OCI-LY7 (cell line): Measurements from ENCODE around the gene CMTM8. TPM values are rescaled to one million over a fixed set of nuclear protein-coding genes. Genes with fewer than 3 reads are reported as not detected.

Experiments
- BruUV-seq: library from RNA; stranded (reverse); fragments of 400-500 nt; replicated peaks from 2 replicates; lab custom pipeline; 2021; lab: Mats Ljungman, UMichigan
- CTCF ChIA-PET: fragments of 300-600 bp; sonication (Branson Sonifier 250); formaldehyde crosslinking; loops from one replicate; lab custom pipeline; 2022; ENCODE audit warnings: antibody characterized with exemption; ENCODE audit not compliant: unreplicated experiment; lab: Charles Lee
- POLR2A ChIA-PET: fragments of 300-600 bp; sonication (Branson Sonifier 250); formaldehyde crosslinking; loops from one replicate; lab custom pipeline; 2022; ENCODE audit warnings: antibody characterized with exemption; lab: Charles Lee
- DNase-seq: peaks from one replicate; pipeline ENCODE4 v3.0.0-alpha.2; 2015; ENCODE audit warnings: low spot score
- H2AFZ ChIP-seq: fragments of 200-600 bp; sonication (generic), shearing (Covaris generic); 2 replicates; pipeline ENCODE4 v1.6.1; 2014; ENCODE audit warnings: mild to moderate bottlenecking, antibody characterized with exemption, low read length, moderate library complexity
- H3K27ac ChIP-seq: fragments of 200-600 bp; sonication (generic); 2 replicates; pipeline ENCODE4 v1.5.1; 2014; ENCODE audit warnings: mixed run types, low read depth, mild to moderate bottlenecking, moderate library complexity, low read length, inconsistent platforms; ENCODE audit not compliant: poor library complexity, severe bottlenecking
- H3K36me3 ChIP-seq: fragments of 200-600 bp; sonication (generic); 2 replicates; pipeline ENCODE4 v1.6.1; 2014; ENCODE audit warnings: mild to moderate bottlenecking, antibody characterized with exemption, low read length, moderate library complexity, mixed read lengths; ENCODE audit not compliant: insufficient read depth
- H3K4me1 ChIP-seq: fragments of 200-600 bp; sonication (generic); 2 replicates; pipeline ENCODE4 v1.5.1; 2014; ENCODE audit warnings: mild to moderate bottlenecking, low read length; ENCODE audit not compliant: insufficient read depth, poor library complexity, severe bottlenecking
- H3K4me2 ChIP-seq: fragments of 200-600 bp; sonication (generic); 2 replicates; pipeline ENCODE4 v1.6.1; 2014; ENCODE audit warnings: mild to moderate bottlenecking, low read length
- H3K4me3 ChIP-seq: fragments of 200-600 bp; sonication (generic); 2 replicates; pipeline ENCODE4 v1.5.1; 2014; ENCODE audit warnings: mild to moderate bottlenecking, low read depth, low read length; ENCODE audit not compliant: poor library complexity, severe bottlenecking
- H3K79me2 ChIP-seq: fragments of 200-600 bp; sonication (generic); 2 replicates; pipeline ENCODE4 v1.6.1; 2016; ENCODE audit warnings: low read depth, mild to moderate bottlenecking, low read length, moderate library complexity, mixed read lengths; ENCODE audit not compliant: insufficient read depth
- H3K9me2 ChIP-seq: fragments of 200-600 bp; sonication (generic); 2 replicates; pipeline ENCODE4 v1.6.1; 2016; ENCODE audit warnings: mild to moderate bottlenecking, low read length, mixed read lengths; ENCODE audit not compliant: insufficient read depth
- H3K9me3 ChIP-seq: fragments of 200-600 bp; sonication (generic); 2 replicates; pipeline ENCODE4 v1.6.1; 2014; ENCODE audit warnings: mild to moderate bottlenecking, mixed run types, low read length, mixed read lengths
- H4K20me1 ChIP-seq: fragments of 200-600 bp; sonication (generic); 2 replicates; pipeline ENCODE4 v1.6.1; 2014; ENCODE audit warnings: mild to moderate bottlenecking, antibody characterized with exemption, low read length, moderate library complexity, mixed read lengths; ENCODE audit not compliant: insufficient read depth
- EZH2phosphoT487 ChIP-seq: fragments of 200-600 bp; sonication (generic); IDR thresholded peaks from 2 replicates; pipeline ENCODE4 v1.6.1; 2018; ENCODE audit warnings: low read depth, borderline replicate concordance, mild to moderate bottlenecking, mixed run types, antibody characterized with exemption, low read length, moderate library complexity, mixed read lengths
- intact Hi-C: fragments of 100-400 bp; cut with micrococcal nuclease; formaldehyde crosslinking; loops from one replicate; pipeline ENCODE4 v1.10.0; 2022; ENCODE audit not compliant: unreplicated experiment
- total RNA-seq, 2 experiments: library from RNA; depleted of rRNA in 1 of 2; stranded (reverse); fragments of >200 nt in 1 of 2; shearing (Covaris generic) in 1 of 2; gene quantifications; 2 replicates each; pipeline ENCODE4 v1.2.3, GENCODE V29; 2014 to 2022
- TF ChIP-seq, protein P1 (sequence below): fragments of 200-600 bp; sonication (generic); conservative IDR thresholded peaks from 2 replicates; pipeline ENCODE4 v1.5.1; 2014; ENCODE audit warnings: mild to moderate bottlenecking, antibody characterized with exemption, low read length, moderate library complexity, mixed read lengths

CMTM8 gene
- total RNA-seq, 2 experiments from 2014 or later = 1.5 to 3.0 TPM

DNA sequence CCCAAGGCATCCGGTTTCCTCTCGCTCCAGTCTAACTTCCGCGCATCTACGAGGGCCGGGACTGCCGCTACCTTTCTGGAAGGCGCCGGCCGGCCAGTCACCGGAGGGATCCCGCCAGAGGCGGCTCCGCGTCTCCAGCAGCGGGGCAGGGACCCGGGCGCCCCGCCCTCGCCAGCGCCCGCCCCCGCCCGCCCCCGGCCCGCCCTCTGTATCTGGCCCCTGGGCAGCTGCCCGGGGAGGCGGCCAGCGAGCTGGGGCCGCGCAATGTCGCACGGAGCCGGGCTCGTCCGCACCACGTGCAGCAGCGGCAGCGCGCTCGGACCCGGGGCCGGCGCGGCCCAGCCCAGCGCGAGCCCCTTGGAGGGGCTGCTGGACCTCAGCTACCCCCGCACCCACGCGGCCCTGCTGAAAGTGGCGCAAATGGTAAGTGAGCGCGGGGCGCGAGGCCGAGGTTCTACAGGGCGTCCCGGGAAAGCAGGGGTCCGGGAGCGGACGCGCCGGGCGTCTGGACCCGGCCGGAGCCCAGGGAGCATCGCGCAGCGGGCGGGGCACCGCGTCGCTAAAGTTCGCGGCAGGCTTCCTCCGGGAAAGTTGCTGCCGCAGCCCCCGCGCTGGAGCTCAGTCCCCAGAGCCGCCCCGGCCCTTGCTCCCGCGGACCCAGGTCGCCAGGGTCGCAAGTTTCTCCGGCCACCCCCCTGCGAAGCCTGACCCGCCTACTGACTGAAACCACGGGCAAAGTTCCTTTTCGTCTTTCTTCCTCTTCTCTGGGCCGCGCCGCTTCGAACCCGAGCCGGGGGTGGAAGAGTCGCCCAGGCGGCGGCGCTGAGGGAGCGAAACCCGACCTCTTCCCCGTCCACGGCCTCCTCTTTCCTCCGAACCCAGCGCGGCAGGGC lies 153.4 kb downstream of the CMTM8 start, which contains the start of gene CMTM7:
Gene CMTM7 (plus strand): TSS at position 211 of the 893 bp plus-strand sequence. CDS start 54 bp downstream, at position 265.
- H3K4me2 ChIP-seq = peak within 1 kb of the TSS; percentile 92
- POLR2A ChIA-PET = interaction anchor here (0.7 to 1.2 kb wide), 3 partner anchors 35 to 235 kb away, joined by 3 to 5 read pairs (median 4); no protein-coding TSS in a partner anchor
- DNase-seq = peak; percentile 68
- H3K79me2 ChIP-seq = 0 out of 2 replicates have a peak, but pooled peaks cover 4% of the 10 kb centered on the region
- H3K36me3 ChIP-seq = no peaks in the 10 kb centered on the region; the same call in 1 of the 2 replicates
- H3K27ac ChIP-seq = peak within 1 kb of the TSS; percentile 48
- H3K4me3 ChIP-seq = peak within 1 kb of the TSS; percentile 87
- peaks cover 68% of the 10 kb centered on the region for H3K4me1 ChIP-seq
- intact Hi-C loops = loop anchor here (2.0 kb wide), 1 partner anchor 47 kb away; no protein-coding TSS in a partner anchor
- no peaks in the 10 kb centered on the region for H3K9me3 ChIP-seq
- TF ChIP-seq, protein P1, sequence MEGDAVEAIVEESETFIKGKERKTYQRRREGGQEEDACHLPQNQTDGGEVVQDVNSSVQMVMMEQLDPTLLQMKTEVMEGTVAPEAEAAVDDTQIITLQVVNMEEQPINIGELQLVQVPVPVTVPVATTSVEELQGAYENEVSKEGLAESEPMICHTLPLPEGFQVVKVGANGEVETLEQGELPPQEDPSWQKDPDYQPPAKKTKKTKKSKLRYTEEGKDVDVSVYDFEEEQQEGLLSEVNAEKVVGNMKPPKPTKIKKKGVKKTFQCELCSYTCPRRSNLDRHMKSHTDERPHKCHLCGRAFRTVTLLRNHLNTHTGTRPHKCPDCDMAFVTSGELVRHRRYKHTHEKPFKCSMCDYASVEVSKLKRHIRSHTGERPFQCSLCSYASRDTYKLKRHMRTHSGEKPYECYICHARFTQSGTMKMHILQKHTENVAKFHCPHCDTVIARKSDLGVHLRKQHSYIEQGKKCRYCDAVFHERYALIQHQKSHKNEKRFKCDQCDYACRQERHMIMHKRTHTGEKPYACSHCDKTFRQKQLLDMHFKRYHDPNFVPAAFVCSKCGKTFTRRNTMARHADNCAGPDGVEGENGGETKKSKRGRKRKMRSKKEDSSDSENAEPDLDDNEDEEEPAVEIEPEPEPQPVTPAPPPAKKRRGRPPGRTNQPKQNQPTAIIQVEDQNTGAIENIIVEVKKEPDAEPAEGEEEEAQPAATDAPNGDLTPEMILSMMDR = no peak
- TF ChIP-seq EZH2phosphoT487 = no peak
- H2AFZ ChIP-seq = peak within 1 kb of the TSS; percentile 91
- BruUV-seq = no TSS peak
- H3K9me2 ChIP-seq = no peaks in the 10 kb centered on the region
- H4K20me1 ChIP-seq = no peaks in the 10 kb centered on the region
- CTCF ChIA-PET = interaction anchor here (0.7 kb wide), 1 partner anchor 30 kb away, joined by 3 read pairs; no protein-coding TSS in a partner anchor

DNA sequence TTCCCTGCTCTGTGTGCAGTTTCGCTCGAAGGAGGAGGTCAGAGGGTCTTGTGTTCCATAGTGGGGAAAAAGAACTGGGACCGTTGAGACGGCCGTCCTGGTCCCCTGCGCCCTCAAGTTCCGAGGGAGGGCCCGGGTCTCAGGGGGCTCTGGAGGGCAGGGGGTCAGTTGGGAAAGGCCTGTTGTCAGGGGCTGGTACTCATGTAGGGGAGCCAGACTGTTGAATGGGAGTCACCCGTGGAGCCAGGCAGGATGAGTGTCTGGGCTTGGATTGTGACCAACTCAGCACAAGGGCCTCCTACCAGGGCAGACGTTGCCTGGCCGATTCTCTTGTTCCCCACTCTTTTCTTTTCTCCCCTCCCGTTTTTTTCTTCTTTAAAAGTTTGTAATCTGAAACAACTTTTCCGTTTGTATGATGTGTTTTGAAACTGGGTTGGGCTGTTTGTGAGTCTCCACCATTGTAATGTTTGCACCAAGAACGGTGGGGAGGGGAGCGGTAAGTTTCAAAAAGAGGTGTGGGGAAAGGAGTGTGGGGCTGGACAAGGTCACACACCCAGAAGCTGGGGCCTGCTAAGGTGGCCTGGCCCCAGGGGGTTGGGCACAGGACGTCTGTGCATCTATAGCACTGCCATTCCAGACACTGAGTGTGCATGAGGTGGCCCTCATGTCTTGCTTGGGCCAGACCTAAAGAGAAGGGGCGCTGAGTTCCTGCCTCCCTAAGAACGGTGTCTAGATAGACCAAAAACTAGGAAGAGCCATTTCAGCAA lies 154.2 kb downstream of the CMTM8 start:
- H3K79me2 ChIP-seq = 0 out of 2 replicates have a peak, but pooled peaks cover 4% of the 10 kb centered on the region
- TF ChIP-seq, protein P1 = peak; percentile 40; the same call in 1 of the 2 replicates
- no peak for TF ChIP-seq EZH2phosphoT487
- H3K9me2 ChIP-seq = no peaks in the 10 kb centered on the region
- H3K27ac ChIP-seq = no peak overlapping the region
- peak overlapping the region; percentile 92 for H3K4me2 ChIP-seq
- no peak for DNase-seq
- peaks cover 64% of the 10 kb centered on the region for H3K4me1 ChIP-seq
- no peaks in the 10 kb centered on the region; the same call in 1 of the 2 replicates for H3K36me3 ChIP-seq
- POLR2A ChIA-PET = interaction anchor here (0.8 to 1.2 kb wide), 2 partner anchors 34 to 80 kb away, joined by 4 to 5 read pairs; no protein-coding TSS in a partner anchor
- intact Hi-C loops = no loop called here
- CTCF ChIA-PET = no interaction called here
- no TSS peak for BruUV-seq
- H3K9me3 ChIP-seq = no peaks in the 10 kb centered on the region
- peak overlapping the region; percentile 68; the same call in 1 of the 2 replicates for H2AFZ ChIP-seq
- no peaks in the 10 kb centered on the region for H4K20me1 ChIP-seq
- H3K4me3 ChIP-seq = peak overlapping the region; percentile 87
